NT2/D1 (cell line): ENCODE measurements around the gene DMGDH.
"Not testable (repeated sequence)": the region's sequence is repeated elsewhere in the genome, so short reads cannot be mapped to it uniquely, and the experiment has no call there.

ENCODE experiments used
- DNase-seq: peaks from one replicate; pipeline ENCODE4 v3.0.0-alpha.2; 2011; ENCODE audit warnings: low read depth, low spot score
- H3K27me3 ChIP-seq: 2 replicates; pipeline ENCODE4 v1.6.0; 2011; ENCODE audit warnings: mild to moderate bottlenecking; ENCODE audit not compliant: insufficient read length, insufficient read depth
- H3K36me3 ChIP-seq: 2 replicates; pipeline ENCODE4 v1.6.1; 2011; ENCODE audit warnings: mild to moderate bottlenecking, low read length, mixed read lengths; ENCODE audit not compliant: insufficient read depth, insufficient read length
- H3K4me1 ChIP-seq: 2 replicates; pipeline ENCODE4 v1.5.1; 2011; ENCODE audit not compliant: insufficient read depth, insufficient read length
- H3K4me3 ChIP-seq: 2 replicates; pipeline ENCODE4 v1.5.1; 2011; ENCODE audit warnings: low read depth; ENCODE audit not compliant: insufficient read length
- H3K9ac ChIP-seq: 2 replicates; pipeline ENCODE4 v1.6.0; 2011; ENCODE audit warnings: low read depth; ENCODE audit not compliant: insufficient read length
- H3K9me3 ChIP-seq: 2 replicates; pipeline ENCODE4 v1.5.1; 2011; ENCODE audit warnings: mild to moderate bottlenecking, low read length; ENCODE audit not compliant: insufficient read depth
- SUZ12 ChIP-seq: IDR thresholded peaks from 2 replicates; pipeline ENCODE4 v1.6.1; 2011; ENCODE audit not compliant: insufficient read length, insufficient read depth; ENCODE audit errors: extremely low read depth
- YY1 ChIP-seq: IDR thresholded peaks from 2 replicates; pipeline ENCODE4 v1.6.1; 2011; ENCODE audit not compliant: insufficient read length, insufficient read depth
- ZNF274 ChIP-seq: IDR thresholded peaks from 2 replicates; pipeline ENCODE4 v1.6.1; 2011; ENCODE audit warnings: mild to moderate bottlenecking, low read depth, low read length

DMGDH gene

GRCh38 chr5:78984439-78985115 lies 84.9 kb downstream of the DMGDH start:
- Histone ChIP-seq H3K4me1 (peaks cover 1% of the 10 kb centered on the region), H3K27me3 (peaks cover 5% of the 10 kb centered on the region), H3K4me3 (peak overlapping the region; percentile 69), H3K9me3 (no peaks in the 10 kb centered on the region), H3K36me3 (no peaks in the 10 kb centered on the region), H3K9ac (peak overlapping the region; percentile 90)
- DNase-seq: peak; percentile 57
- TF ChIP-seq SUZ12: no peak
- TF ChIP-seq ZNF274: no peak
- TF ChIP-seq YY1: no peak

- H3K4me3 ChIP-seq: peak overlapping the region; percentile 43
- no peaks in the 10 kb centered on the region for H3K36me3 ChIP-seq
- TF ChIP-seq SUZ12 (no peak), YY1 (no peak), ZNF274 (no peak)
- peak overlapping the region; percentile 70 for H3K9ac ChIP-seq
- no peak for DNase-seq
- H3K4me1 ChIP-seq: no peaks in the 10 kb centered on the region
- peaks cover 5% of the 10 kb centered on the region for H3K27me3 ChIP-seq
- no peaks in the 10 kb centered on the region for H3K9me3 ChIP-seq
These were observed 85.7 kb downstream of the DMGDH start for GRCh38 chr5:78983601-78984438.

DNA sequence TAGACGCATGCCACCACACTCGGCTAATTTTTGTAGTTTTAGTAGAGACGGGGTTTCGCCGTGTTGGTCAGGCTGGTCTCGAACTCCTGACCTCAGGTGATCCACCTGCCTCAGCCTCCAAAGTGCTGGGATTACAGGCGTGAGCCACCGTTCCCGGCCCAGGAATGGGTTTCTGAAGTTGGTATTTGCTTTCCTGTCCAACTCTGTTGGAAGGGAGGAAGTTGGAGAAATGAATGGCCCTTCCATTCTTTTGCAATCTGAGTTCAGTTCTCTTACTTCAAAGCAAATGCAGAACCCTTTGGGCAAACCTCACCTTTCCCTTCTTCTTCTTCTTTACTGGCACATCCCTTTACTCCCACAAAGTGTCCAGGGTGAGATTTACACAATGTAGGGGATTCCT lies 86.3 kb downstream of the DMGDH start:
- not testable (repeated sequence) for DNase-seq, H3K4me1 ChIP-seq, H3K4me3 ChIP-seq, H3K27me3 ChIP-seq, H3K9me3 ChIP-seq, H3K36me3 ChIP-seq, H3K9ac ChIP-seq

GRCh38 chr5:78979909-78980308 lies 89.6 kb downstream of the DMGDH start:
- Histone ChIP-seq H3K9me3 (no peaks in the 10 kb centered on the region), H3K4me3 (no peak overlapping the region), H3K36me3 (no peaks in the 10 kb centered on the region), H3K27me3 (no peaks in the 10 kb centered on the region), H3K4me1 (no peaks in the 10 kb centered on the region), H3K9ac (no peak overlapping the region)
- TF ChIP-seq YY1 (no peak), ZNF274 (no peak), SUZ12 (no peak)
- no peak for DNase-seq

- no peaks in the 10 kb centered on the region for H3K4me1 ChIP-seq
- no peak for TF ChIP-seq YY1
- TF ChIP-seq SUZ12: no peak
- TF ChIP-seq ZNF274: no peak
- H3K9me3 ChIP-seq: no peaks in the 10 kb centered on the region
- DNase-seq: no peak
- no peak overlapping the region for H3K4me3 ChIP-seq
- H3K36me3 ChIP-seq: no peaks in the 10 kb centered on the region
- no peaks in the 10 kb centered on the region for H3K27me3 ChIP-seq
- H3K9ac ChIP-seq: no peak overlapping the region
These were observed 90.2 kb downstream of the DMGDH start for GRCh38 chr5:78979117-78979742.

DNA sequence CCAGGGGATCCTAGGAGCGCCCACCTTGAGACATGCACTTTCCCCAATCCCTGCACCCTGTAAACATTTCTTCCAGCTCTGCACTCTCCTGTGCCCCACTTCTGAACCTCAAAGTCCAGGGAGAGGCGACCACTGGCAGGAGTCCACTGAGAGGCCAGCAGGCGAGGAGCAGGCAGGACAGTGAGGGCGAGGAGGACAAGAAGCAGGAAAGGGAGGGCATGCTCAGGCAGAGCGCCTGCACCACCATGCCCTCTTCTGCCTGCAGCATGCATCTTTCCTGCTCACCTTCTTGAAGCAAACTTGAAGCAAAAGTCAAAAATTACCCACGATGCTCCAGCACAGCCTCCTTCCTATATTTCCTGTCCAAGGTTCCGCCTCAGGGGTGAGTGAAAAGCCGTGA lies 94.4 kb downstream of the DMGDH start:
- H3K4me3 ChIP-seq: no peak overlapping the region

DNA sequence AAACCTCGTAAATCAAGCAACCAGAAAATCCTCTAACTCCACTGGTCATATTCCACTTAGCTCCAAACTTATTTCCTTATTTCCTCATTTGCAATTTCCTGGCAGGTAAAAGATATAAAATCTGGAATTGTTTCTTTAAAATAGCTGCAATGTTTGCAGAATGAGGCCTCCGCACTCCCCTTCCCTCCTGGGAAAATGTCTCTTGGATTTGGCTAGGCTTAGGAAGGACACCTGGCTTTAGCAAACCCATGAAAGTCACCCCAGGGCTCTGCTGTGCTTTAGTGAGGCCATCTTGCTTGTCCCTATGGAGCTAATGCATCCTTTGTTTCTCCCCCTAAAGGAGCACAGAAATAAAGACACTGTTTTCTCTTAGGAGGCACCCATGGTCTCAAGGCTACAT lies 94.9 kb downstream of the DMGDH start:
- no peaks in the 10 kb centered on the region for H3K36me3 ChIP-seq
- TF ChIP-seq ZNF274 (no peak), SUZ12 (no peak)
- DNase-seq: no peak
- no peaks in the 10 kb centered on the region for H3K27me3 ChIP-seq
- no peaks in the 10 kb centered on the region for H3K9me3 ChIP-seq
- no peak overlapping the region for H3K9ac ChIP-seq
- no peak overlapping the region for H3K4me3 ChIP-seq
- H3K4me1 ChIP-seq: no peaks in the 10 kb centered on the region

More for the DNA sequence above, 94.4 kb downstream of the DMGDH start:
- Histone ChIP-seq H3K36me3 (no peaks in the 10 kb centered on the region), H3K4me1 (no peaks in the 10 kb centered on the region), H3K9me3 (no peaks in the 10 kb centered on the region), H3K27me3 (no peaks in the 10 kb centered on the region), H3K9ac (no peak overlapping the region)
- DNase-seq: no peak
- TF ChIP-seq SUZ12 (no peak), YY1 (no peak), ZNF274 (no peak)
